NCI-H1092 (cell line): ENCODE results near the gene PIK3R5.
"Not testable (repeated sequence)": the region's sequence is repeated elsewhere in the genome, so short reads cannot be mapped to it uniquely, and the experiment has no call there.

Source experiments
- DNase-seq: peaks from one replicate; lab custom pipeline; 2025; lab: John Stamatoyannopoulos, UW

Gene PIK3R5

GRCh38 chr17:8965394-8966168, at the start of gene PIK3R5:
PIK3R5 (minus strand) TSS chr17:8965707; CDS start chr17:8911494, 54,213 bp downstream.
- DNase-seq = no peak

- no peak for DNase-seq
These were observed 45.5 kb upstream of the PIK3R5 start for GRCh38 chr17:9011001-9011400.

GRCh38 chr17:9009737-9010136, 44.2 kb upstream of the PIK3R5 start:
- no peak for DNase-seq

- no peak for DNase-seq
These were observed 43.6 kb upstream of the PIK3R5 start for GRCh38 chr17:9009096-9009495.

- DNase-seq = no peak
These were observed 41.7 kb upstream of the PIK3R5 start for GRCh38 chr17:9007052-9007714.

GRCh38 chr17:9006175-9006767, 40.8 kb upstream of the PIK3R5 start:
- DNase-seq = no peak

GRCh38 chr17:9004961-9005285, 39.4 kb upstream of the PIK3R5 start:
- no peak for DNase-seq

GRCh38 chr17:9004132-9004960, 38.8 kb upstream of the PIK3R5 start:
- no peak for DNase-seq

- DNase-seq = no peak
These were observed 38.0 kb upstream of the PIK3R5 start for GRCh38 chr17:9003355-9004131.

- no peak for DNase-seq
These were observed 37.3 kb upstream of the PIK3R5 start for GRCh38 chr17:9002606-9003354.

GRCh38 chr17:9002227-9002605, 36.7 kb upstream of the PIK3R5 start:
- DNase-seq = no peak

- DNase-seq = no peak
These were observed 36.1 kb upstream of the PIK3R5 start for GRCh38 chr17:9001559-9001958.

GRCh38 chr17:8997994-8998628, 32.6 kb upstream of the PIK3R5 start:
- DNase-seq = no peak

GRCh38 chr17:8995711-8996110, 30.2 kb upstream of the PIK3R5 start:
- no peak for DNase-seq

- no peak for DNase-seq
These were observed 28.8 kb upstream of the PIK3R5 start for GRCh38 chr17:8994319-8994718.

- DNase-seq = peak; percentile 2
These were observed 26.2 kb upstream of the PIK3R5 start for GRCh38 chr17:8991514-8992285.

GRCh38 chr17:8988263-8988935, 22.9 kb upstream of the PIK3R5 start:
- not testable (repeated sequence) for DNase-seq

- no peak for DNase-seq
These were observed 20.8 kb upstream of the PIK3R5 start for GRCh38 chr17:8986295-8986694.

- DNase-seq = no peak
These were observed 19.7 kb upstream of the PIK3R5 start for GRCh38 chr17:8985054-8985701.
